SIG-M5 (cell line): ENCODE results near the gene SYNDIG1L.
"Not testable (repeated sequence)": the region's sequence is repeated elsewhere in the genome, so short reads cannot be mapped to it uniquely, and the experiment has no call there.

Experiments used
- DNase-seq: peaks from one replicate; lab custom pipeline; 2025; lab: John Stamatoyannopoulos, UW

The SYNDIG1L gene

DNA sequence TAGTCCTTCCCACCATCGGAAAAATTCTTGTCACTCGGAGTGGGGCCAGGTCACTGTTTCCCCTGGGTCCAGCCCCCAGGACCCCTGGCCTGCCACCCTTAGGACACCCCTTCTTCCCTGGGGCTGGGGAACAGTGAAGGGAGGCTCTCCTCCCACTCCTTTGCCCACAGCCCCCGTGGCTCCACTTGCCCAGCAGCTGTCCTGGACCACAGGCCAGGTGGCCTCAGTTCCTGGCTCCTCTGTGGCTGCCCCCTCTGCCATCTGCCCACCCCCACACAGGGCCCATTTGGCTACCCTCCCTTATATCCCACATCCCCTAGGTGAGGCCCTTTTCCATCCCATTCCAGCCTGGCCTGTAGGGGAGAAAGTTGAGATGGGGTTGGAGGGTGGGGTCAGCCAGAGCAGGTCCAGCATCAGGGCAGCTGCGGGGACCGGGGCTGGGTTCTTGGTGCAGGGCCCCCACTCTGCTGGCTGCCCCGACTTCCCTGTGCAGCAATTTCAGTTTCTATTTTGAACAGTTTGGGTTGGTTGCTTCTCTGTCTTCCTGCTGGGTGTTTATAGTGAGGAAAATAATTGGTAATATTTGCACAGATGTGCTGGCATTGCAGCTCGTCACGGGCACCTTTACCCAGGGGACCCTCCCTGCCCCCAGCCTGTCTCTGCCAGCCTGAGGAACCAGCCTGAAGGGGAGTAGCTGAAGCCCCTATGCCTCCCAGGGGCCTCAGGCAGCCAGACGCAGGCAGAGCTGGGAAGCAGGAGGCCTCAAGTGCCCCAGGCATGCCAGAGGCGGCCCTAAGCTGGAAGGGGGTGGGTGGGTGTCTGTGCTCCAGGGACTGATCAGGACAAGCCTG lies 23.4 kb downstream of the SYNDIG1L start:
- DNase-seq: no peak

DNA sequence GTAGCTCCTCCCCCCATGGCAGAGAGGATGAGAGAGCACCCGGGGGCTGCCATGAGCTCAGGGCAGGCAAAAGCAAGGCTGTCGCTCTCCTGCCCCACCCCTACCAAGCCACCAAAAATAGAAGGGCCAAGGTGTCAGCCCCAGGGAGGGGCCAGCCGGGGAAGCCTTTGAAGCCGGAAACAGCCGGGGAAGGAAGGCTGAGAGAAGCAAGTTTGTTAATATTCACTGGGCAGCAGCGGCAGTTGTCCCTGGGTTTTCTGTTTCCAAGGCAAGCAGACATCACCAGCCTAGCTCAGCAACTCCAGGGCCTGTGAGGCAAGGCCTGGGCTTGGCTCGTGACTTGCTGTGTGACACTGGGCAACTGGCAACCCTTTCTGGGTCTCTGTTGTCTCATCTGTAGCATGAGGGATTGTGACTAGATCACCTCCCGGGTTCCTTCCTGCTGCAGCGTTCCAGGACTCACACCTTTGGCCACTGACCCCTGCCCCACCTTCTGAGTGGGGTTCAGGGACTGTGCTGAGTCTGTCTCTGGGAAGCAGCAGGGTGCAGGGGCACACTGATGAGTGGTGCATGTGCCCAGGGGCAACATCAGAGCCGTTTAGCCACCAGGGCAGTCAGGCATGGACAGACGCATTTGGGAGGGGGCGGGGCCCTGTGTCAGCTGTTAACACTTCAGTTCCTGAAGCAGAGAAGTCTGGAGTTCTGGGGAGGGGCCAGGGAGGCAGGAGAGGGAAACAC lies 24.3 kb downstream of the SYNDIG1L start:
- DNase-seq: no peak

DNA sequence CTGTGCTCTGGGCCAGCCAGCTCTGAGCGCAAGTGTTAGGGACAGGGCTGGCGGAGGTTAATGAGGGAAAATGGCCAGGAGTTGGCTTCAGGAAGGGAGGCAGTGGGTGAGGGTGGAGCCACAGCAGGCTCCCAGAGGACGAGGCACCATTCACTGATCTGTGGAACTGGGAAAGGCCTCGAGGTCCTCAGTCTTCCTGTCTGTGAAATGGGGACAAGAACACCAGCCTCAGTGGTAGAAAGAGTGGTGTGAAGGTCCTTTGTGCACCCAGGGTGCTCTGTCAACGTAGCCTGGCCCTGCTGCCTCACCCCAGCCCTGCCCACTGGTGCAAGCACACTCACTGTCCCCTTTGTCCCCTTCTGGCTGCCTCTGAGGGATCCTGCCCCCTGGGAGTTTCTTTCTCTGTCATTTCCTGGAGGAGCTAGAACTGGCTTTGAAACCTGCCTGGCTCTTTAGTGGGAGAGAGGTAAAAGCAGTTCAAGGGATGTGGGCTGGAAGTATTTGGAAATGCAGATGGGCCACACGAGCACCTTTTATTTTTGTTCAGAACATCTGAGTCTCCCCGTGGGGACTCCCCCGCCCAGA lies 25.0 kb downstream of the SYNDIG1L start:
- no peak for DNase-seq

DNA sequence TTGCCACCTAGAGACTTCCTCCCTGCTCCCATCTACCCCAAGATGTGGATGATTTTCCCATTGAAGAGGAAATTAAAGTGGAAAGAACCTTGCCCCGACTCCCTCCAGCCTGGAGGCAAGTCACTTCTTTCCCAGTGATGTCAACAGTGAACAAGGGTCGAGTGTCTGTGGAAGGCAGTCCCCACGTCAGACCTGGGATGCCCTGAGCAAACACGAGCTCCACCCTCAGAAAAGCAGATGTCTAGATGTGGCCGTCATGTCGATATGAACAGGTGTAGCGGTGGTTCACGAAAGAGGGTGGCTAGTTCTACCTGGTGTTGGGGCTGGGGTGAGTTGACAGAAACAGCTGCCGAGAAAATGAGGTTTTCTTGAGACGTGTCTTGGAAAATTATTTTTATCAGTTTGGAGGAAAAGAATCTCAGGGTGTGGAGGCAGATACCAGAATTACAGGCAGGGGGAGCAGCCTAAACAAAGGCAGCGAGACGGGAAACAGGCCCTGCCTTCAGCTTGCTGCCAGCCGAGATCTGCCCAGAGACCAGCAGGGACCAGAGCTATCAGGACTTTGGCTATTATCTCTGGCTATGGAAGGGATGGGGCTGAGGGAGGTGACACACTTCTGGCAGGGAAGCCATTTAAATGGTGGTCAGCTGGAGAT lies 25.9 kb downstream of the SYNDIG1L start:
- DNase-seq: no peak

DNA sequence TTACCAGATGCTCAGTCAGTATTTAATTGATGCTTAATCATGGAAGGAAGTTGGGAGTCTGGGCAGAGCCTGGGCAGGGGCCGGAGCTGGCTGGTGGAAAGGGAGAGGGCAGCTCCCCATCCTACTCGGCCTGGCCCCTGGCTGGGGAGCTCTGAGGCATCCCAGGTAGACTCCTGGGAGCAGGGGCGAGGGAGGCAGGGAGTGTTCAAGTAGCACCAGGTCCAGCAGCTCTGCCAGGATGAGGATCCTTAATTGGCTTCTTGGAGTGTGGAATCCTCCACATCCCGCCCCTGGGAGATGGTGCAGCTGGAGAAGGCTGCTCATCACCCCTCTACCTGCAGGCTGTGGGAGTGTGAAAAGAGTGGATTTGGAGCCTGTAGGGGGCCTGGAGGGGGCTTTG lies 30.9 kb downstream of the SYNDIG1L start:
- no peak for DNase-seq

DNA sequence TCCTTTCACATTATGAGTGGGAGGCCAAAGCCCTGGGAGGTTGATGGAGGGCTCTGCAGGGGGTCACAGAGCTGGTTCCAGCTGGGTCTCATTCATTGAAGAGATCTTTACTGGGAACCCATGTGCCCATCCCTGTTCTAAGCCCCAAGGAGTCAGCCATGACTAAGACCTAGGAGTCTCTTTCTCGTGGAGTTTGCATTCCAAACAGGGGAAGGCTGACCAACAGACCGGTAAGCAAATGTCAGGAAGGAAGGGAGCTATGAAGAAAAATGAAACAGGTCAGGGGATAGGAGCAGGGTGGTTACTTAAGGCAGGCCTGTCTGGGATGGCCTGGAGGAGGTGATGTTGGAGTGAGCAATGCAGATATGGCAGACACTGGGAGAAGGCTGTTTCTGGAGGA lies 31.5 kb downstream of the SYNDIG1L start:
- no peak for DNase-seq

DNA sequence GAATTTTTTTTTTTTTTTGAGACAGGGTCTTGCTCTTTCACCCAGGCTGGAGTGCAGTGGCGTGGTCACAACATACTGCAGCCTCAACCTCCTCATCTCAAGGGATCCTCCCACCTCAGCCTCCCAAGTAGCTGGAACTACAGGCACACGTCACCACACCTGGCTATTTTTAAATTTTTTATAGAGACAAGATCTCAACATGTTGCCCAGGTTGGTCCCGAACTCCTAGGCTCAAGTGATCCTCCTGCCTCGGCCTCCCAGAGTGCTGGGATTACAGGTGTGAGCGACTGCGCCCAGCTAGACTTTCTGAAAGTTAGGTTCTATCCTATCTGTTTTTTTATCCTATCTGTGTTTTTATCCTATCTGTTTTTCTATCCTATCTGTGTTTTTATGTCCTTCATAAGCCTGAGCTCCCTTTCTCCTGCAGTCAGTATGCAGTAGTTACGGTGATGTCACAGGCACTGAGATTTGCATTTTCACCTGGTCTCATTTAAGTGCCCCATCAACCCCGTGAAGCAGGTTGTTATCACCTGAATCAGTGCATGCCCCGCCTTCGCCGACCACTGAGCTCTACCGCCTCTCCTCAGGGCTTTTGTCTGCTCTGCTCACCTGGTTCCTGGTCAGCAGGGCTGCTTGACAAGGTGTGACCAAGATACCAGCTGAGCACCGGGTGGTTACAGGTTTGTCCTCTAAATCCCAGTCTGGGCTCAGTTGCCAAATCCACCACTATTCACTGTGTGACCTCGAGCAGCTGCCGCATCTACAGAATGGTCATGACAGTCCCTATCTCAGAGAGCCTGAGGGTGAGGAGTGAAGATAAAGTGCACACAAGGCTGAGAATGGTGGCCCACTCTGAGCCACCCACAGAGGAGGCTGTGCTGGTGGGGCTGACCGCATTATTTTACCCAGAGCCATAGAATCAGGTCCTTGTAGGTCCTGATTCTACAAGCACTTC lies 33.1 kb downstream of the SYNDIG1L start:
- DNase-seq: no peak

DNA sequence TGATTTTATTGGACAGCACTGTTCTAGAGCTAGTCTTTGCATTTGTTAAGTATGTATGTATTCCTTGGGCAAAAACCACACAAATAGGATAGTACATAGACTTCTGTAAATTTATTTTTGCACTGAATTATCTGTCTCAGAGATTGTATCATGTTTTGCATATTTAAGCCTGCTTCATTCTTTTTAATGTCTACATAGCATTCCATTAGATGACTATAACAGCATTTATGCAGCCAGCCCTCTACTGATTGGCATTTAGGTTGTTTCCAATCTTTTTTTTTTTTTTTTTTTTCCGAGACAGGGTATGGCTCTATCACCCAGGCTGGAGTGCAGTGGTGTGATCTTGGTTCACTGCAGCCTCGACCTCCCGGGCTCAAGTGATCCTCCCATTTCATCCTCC lies 34.5 kb downstream of the SYNDIG1L start:
- no peak for DNase-seq

DNA sequence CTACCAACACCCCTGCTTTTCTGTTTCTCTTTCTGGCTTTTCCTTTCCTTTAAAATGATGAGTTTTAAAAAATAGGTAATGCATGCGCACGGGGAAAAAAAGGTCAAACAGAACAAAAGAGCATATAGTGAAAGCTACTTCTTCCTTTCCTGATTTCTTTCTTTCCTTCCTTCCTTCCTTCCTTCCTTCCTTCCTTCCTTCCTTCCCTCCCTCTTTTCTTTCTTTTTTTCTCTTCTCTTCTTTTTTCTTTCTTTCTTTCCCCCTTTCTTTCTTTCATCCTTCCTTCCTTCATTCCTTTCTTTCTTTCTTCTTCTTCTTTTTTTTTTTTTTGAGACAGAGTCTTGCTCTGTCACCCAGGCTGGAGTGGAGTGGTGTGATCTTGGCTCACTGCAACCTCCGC lies 35.5 kb downstream of the SYNDIG1L start:
- DNase-seq: not testable (repeated sequence)

DNA sequence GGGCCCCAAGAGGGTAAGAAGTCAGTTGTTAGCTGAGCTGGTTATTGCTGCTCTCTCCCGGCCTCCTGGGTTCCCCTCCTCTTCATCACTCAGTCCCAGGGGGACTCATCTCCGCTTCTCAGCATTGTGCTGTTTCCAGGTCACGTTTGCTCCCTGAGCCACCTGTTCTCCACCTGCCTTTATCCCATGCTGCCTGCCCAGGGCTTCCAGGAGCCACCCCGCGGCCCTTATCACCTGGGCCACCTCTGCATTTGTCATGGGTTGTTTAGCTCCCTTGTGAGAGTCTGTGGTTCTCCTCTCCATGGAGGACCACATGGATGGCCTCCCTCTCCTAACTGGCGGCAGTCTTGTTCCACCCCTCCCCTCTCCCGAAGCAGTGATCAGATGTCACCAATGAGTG lies 36.0 kb downstream of the SYNDIG1L start:
- no peak for DNase-seq

DNA sequence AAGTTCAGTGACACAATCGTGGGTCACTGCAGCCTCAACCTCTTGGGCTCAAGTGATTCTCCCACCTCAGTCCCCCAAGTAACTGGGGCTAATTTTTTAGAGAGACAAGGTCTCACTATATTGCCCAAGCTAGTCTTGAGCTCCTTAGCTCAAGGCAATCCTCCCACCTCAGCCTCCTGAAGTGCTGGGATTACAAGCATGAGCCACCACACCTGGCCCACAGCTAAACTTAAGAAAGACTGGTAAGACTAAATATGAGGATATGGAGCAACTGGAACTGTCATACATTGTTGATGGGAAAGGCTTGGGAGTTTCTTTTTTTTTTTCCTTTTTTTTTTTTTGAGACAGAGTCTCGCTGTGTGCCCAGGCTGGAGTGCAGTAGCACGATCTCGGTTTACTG lies 43.8 kb downstream of the SYNDIG1L start:
- DNase-seq: no peak

DNA sequence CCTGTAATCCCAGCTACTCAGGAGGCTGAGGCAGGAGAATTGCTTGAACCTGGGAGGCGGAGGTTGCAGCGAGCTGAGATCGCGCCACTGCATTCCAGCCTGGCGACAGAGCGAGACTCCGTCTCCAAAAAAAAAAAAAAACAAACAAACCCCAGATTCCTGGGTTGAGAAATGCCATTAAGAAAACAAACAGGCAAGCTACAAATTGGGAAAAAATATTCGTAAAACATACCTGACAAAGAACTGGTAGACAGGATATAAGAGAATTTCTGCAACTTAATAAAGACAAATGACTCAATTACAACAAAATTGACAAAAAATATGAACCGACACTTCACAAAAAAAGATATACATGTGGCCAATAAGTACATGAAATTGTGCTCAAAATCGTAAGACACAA lies 44.4 kb downstream of the SYNDIG1L start:
- not testable (repeated sequence) for DNase-seq

DNA sequence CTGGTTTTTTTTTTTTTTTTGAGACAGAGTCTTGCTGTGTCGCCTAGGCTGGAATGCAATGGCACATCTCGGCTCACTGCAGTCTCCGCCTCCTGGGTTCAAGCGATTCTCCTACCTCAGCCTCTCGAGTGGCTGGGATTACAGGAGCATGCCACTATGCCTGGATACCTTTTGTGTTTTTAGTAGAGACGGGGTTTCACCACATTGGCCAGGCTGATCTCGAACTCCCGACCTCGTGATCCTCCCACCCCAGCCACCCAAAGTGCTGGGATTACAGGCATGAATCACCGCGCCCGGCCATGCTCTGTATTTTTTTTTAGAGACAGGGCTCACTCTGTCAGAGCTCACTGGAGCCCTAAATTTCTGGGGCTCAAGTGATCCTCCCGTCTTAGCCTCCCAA lies 45.2 kb downstream of the SYNDIG1L start:
- DNase-seq: no peak

DNA sequence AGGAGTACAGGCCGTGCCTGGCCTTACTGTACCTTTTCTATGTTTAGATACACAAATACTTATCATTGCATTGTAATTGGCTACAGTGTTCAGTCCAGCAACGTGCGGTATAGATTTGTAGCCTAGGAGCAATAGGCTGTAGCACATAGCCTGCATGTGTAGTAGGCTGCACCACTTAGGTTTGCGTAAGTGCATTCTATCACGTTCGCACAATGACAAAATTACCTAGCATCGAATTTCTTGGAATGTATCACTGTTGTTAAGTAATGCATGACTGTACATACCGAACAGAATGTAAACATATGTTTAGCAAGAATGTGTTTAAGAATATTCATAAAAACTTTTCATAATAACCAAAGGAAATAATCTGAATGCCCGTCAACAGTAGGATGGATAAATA lies 45.8 kb downstream of the SYNDIG1L start:
- DNase-seq: no peak

DNA sequence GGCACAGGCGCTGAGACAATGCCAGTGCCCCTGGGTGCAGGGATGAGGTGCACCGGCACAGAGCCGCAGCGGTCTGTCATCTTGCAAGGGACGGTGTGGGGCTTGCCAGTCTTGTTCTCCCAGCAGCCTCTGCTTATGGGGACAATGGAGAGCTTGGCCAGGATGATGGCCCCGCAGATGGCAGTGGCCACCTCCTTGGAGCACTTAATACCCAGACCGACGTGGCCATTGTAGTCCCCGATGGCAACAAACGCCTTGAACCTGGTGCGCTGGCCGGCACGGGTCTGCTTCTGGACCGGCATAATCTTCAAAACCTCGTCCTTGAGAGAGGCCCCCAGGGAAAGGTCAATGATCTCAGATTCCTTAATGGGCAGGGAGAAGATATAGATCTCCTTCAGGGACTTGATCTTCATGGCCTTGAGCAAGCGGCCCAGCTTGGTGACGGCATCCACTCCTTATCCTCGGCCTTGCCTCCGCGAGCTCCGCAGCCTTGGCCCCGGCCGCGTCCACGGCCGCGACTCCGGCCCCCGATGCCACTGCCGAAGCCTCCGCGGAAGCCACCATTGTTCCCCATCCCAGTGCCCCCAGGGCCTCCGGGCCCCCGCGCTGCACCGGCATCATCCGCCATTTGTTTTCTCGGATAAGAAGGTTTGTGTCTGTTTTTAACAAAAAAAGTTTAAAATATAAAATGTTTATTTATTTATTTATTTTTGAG lies 47.9 kb downstream of the SYNDIG1L start:
- DNase-seq: no peak

DNA sequence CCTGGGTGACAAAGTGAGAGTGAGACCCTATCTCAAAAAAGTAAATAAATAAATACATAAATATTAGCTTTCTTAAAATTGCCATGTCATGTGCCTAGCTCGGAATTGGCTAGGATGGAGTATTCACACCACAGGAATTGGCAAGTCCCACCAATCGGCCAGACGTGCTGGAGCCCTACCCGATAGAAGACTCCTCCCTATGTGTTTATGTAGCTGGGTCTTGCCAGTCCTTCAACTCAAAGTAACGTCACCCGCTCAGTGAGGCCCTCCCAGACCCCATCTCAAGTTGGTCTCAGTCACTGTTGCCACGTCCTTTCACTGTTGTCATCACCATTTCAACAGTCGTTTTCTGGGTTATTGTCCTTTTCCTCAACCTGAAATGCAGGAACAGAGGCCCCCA lies 57.6 kb downstream of the SYNDIG1L start:
- no peak for DNase-seq

DNA sequence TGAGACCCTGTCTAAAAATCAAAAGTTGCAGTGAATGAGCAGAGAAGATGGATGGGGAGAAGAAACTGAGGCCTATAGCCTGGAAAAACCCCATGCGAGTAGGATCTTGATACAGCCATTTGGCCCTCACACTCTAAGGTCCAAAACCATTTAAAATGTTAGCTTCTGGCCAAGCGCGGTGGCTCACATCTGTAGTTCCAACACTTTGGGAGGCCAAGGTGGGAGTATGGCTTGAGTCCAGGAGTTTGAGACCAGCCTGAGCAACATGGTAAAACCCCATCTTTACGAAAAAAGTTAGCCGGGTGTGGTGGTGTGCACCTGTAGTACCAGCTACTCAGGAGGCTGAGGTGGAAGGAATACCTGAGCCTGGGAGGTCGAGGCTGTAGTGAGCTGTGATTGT lies 58.0 kb downstream of the SYNDIG1L start:
- DNase-seq: no peak

DNA sequence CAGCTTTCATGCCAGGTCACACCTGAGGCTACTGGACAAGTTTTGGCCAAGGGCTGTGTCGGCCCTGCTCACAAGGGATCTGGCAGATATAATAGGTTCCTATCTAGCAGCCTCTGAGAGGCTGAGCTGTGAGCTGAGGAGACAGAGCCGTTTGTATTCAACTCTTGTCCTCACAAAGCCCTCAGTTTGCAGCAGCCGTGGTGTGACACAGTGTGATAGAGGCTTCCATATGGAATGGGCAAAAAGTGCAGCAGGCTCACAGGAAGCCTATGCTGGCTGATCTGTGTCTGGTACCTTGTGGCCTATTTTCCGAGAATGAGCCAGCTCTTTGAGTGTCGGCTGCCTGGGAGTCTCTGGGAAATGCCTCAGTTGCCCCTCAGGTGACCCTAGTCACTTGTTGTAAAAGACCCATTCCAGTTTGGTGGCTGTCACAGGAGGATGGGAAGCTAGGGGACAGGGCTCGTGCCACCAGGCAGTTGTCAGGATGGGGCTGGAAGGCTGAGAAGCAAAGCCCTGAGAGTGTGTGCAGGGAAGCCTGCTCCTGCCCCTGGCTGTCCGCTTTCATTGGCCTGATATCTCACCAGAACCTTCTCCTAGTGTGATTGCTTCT lies 61.6 kb downstream of the SYNDIG1L start:
- no peak for DNase-seq

DNA sequence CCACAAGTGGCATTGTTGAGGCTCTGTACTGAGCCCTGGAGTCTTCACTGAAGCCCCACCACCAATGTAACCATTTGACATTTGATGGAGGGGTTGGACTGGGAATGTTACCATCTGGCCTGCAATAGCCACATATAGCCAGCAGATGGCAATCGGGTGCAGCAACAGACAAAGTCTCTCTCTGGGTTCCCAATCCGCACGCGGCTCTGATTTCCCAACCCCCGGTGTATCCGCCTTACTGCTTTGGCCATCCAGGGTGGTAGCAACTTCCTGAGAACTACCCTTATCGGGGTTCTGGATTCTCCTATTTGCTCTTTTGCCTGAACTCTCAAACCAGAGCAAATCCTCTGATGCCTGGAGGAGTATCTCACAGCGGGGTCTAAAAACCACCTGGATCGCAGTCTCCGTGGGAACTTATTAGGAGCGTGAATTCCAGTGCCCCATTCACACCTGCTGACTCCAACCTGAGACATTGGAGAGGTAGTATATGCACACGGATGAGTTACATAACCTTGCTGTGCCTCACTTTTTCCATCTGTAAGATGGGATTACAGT lies 63.6 kb downstream of the SYNDIG1L start:
- DNase-seq: no peak

DNA sequence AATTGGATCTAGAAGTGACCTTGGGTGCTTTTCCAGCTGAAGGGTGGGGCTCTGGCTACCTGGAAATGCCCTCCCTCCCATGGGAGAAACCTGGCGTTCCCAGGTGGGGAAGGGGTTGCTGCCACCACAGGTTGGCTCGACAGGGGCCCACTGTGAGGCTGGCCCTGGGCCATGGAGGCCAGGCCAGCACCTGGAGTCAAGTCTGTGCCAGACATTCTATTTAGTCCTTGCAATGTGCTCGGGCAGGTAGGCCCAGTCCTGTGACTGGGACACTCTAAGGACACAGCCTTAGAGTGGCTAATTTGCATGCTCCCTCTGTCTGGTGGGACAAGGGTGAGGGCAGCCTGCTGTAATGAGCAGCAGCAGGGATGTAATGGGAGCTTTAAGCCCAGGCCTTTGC lies 65.8 kb downstream of the SYNDIG1L start:
- no peak for DNase-seq
